Spleen (tissue), 7 donors: Measurements from ENCODE around the gene IL1RAPL1.

ENCODE experiments used
- CTCF ChIP-seq, 11 experiments: fragments of 200-600 bp in 7 of 11; fragments of 450-650 bp in 4 of 11; sonication (generic) in 4 of 11; IDR thresholded peaks in 8 of 11; conservative IDR thresholded peaks in 3 of 11; 1 replicate in 7 of 11; 2 replicates in 4 of 11; pipeline versions ENCODE4 v1.4.0 to v1.8.0; 2016 to 2021; ENCODE audit warnings: antibody characterized with exemption in 11 of 11, inconsistent platforms in 4 of 11, mild to moderate bottlenecking in 1 of 11
- POLR2A ChIP-seq, 3 donors: fragments of 450-650 bp; IDR thresholded peaks; one replicate each; pipeline ENCODE4 v1.5.1; 2017; ENCODE audit warnings: antibody characterized with exemption in 3 of 3, mild to moderate bottlenecking in 1 of 3
- donor health status: DM: no; HTN: no; CAD: no; lungs with moderate emphysema.
- donor health status: DM: no; HTN: no; CAD: no.
- donor health status: DM: no; HTN: no; CAD: no.

- TF ChIP-seq CTCF (IDR thresholded peaks at IDR 0.05 in 8 of 11, conservative IDR thresholded peaks at IDR 0.05 in 3 of 11) (no peak), POLR2A (IDR thresholded peaks at IDR 0.05) (no peak)
Measured at GRCh38 chrX:28638775-28639174, 51.5 kb downstream of the IL1RAPL1 start.
